ENCODE results near the gene NET1.

NET1 gene

DNA sequence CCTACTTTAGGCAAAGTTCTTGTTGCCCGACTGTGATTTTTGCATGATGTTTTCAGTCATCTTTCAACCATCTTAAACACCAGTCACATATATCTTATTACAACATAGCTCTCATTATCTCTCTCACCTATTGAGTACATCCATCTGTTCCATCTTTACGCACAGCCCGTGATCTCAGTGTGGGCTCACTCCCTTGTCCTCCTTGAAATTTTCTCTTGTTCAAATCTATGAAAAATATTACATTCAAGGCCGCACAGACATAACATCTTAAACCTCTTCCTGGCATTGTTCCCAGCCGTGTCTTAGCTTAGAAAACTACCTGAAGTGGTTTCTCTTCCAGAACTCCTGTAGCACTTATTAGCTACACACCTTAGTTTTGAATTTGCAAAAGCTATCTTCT is 32.6 kb downstream of the NET1 start:
- H3K4me2 ChIP-seq (ENCODE audit: low read length) = no peak overlapping the region

GRCh38 chr10:5446390-5446926 is 34.1 kb downstream of the NET1 start:
- Histone ChIP-seq H3K4me1 (ENCODE audit: low read length) (peaks cover 54% of the 10 kb centered on the region), H3K27ac (ENCODE audit: low read length) (no peak overlapping the region), H3K9me3 (ENCODE audit: insufficient read depth, low read length) (no peaks in the 10 kb centered on the region), H3K9ac (ENCODE audit: low read length) (peak overlapping the region; percentile 42; the same call in 1 of the 2 replicates), H3K36me3 (replicated peaks; ENCODE audit: low read depth, low read length) (peaks cover 3% of the 10 kb centered on the region), H3K27me3 (ENCODE audit: low read depth, low read length) (no peaks in the 10 kb centered on the region), H4K20me1 (ENCODE audit: insufficient read depth, low read length) (0 out of 2 replicates have a peak, but pooled peaks cover 2% of the 10 kb centered on the region), H3K79me2 (ENCODE audit: low read length) (peaks cover 15% of the 10 kb centered on the region), H2AFZ (ENCODE audit: low read depth, low read length) (no peak overlapping the region), H3K4me2 (ENCODE audit: low read length) (peak overlapping the region; percentile 83), H3K4me3 (ENCODE audit: low read length) (peak overlapping the region; percentile 70)
- TF ChIP-seq EZH2phosphoT487 (IDR thresholded peaks at IDR 0.05; ENCODE audit: low read depth) (no peak), CTCF (IDR thresholded peaks at IDR 0.05; ENCODE audit: low read depth, low read length) (no peak)

More for the DNA sequence above, 32.6 kb downstream of the NET1 start:
- Histone ChIP-seq H3K36me3 (replicated peaks; ENCODE audit: low read depth, low read length) (peaks cover 3% of the 10 kb centered on the region), H3K27ac (ENCODE audit: low read length) (no peak overlapping the region), H3K79me2 (ENCODE audit: low read length) (peaks cover 15% of the 10 kb centered on the region), H4K20me1 (ENCODE audit: insufficient read depth, low read length) (0 out of 2 replicates have a peak, but pooled peaks cover 2% of the 10 kb centered on the region), H3K4me3 (ENCODE audit: low read length) (no peak overlapping the region), H2AFZ (ENCODE audit: low read depth, low read length) (no peak overlapping the region), H3K9me3 (ENCODE audit: insufficient read depth, low read length) (no peaks in the 10 kb centered on the region), H3K27me3 (ENCODE audit: low read depth, low read length) (no peaks in the 10 kb centered on the region), H3K4me1 (ENCODE audit: low read length) (peaks cover 54% of the 10 kb centered on the region), H3K9ac (ENCODE audit: low read length) (no peak overlapping the region)
- TF ChIP-seq EZH2phosphoT487 (IDR thresholded peaks at IDR 0.05; ENCODE audit: low read depth) (no peak), CTCF (IDR thresholded peaks at IDR 0.05; ENCODE audit: low read depth, low read length) (no peak)

- Histone ChIP-seq H3K4me2 (ENCODE audit: low read length) (peak overlapping the region; percentile 83), H2AFZ (ENCODE audit: low read depth, low read length) (no peak overlapping the region), H4K20me1 (ENCODE audit: insufficient read depth, low read length) (0 out of 2 replicates have a peak, but pooled peaks cover 2% of the 10 kb centered on the region), H3K79me2 (ENCODE audit: low read length) (peaks cover 15% of the 10 kb centered on the region), H3K4me3 (ENCODE audit: low read length) (peak overlapping the region; percentile 70), H3K27ac (ENCODE audit: low read length) (no peak overlapping the region), H3K9me3 (ENCODE audit: insufficient read depth, low read length) (no peaks in the 10 kb centered on the region), H3K4me1 (ENCODE audit: low read length) (peaks cover 54% of the 10 kb centered on the region), H3K36me3 (replicated peaks; ENCODE audit: low read depth, low read length) (peaks cover 3% of the 10 kb centered on the region), H3K9ac (ENCODE audit: low read length) (no peak overlapping the region), H3K27me3 (ENCODE audit: low read depth, low read length) (no peaks in the 10 kb centered on the region)
- TF ChIP-seq CTCF (IDR thresholded peaks at IDR 0.05; ENCODE audit: low read depth, low read length) = no peak
- no peak for TF ChIP-seq EZH2phosphoT487 (IDR thresholded peaks at IDR 0.05; ENCODE audit: low read depth)
Measured at GRCh38 chr10:5447056-5447455, 34.7 kb downstream of the NET1 start.

- Histone ChIP-seq H3K4me3 (ENCODE audit: low read length) (peak overlapping the region; percentile 70), H3K4me1 (ENCODE audit: low read length) (peaks cover 49% of the 10 kb centered on the region), H3K27me3 (ENCODE audit: low read depth, low read length) (no peaks in the 10 kb centered on the region), H3K79me2 (ENCODE audit: low read length) (peaks cover 15% of the 10 kb centered on the region), H3K36me3 (replicated peaks; ENCODE audit: low read depth, low read length) (peaks cover 9% of the 10 kb centered on the region), H2AFZ (ENCODE audit: low read depth, low read length) (no peak overlapping the region), H3K9ac (ENCODE audit: low read length) (no peak overlapping the region), H3K9me3 (ENCODE audit: insufficient read depth, low read length) (no peaks in the 10 kb centered on the region), H3K4me2 (ENCODE audit: low read length) (peak overlapping the region; percentile 83), H3K27ac (ENCODE audit: low read length) (no peak overlapping the region), H4K20me1 (ENCODE audit: insufficient read depth, low read length) (no peaks in the 10 kb centered on the region)
- TF ChIP-seq CTCF (IDR thresholded peaks at IDR 0.05; ENCODE audit: low read depth, low read length) = no peak
- TF ChIP-seq EZH2phosphoT487 (IDR thresholded peaks at IDR 0.05; ENCODE audit: low read depth) = no peak
Measured at GRCh38 chr10:5447611-5448071, 35.3 kb downstream of the NET1 start.
